K562 (cell line): ENCODE measurements around the gene TRNT1. TPM values are rescaled to one million over a fixed set of nuclear protein-coding genes. Genes with fewer than 3 reads are reported as not detected.

Experiments
- ATAC-seq: fragments of 200-7000 bp; cut with Tn5 transposase; 3 replicates; pipeline ENCODE4 v1.9.1; 2020; ENCODE audit warnings: moderate library complexity
- BruUV-seq: library from RNA; stranded (reverse); fragments of 400-500 nt; replicated peaks from 2 replicates; lab custom pipeline; 2021; lab: Mats Ljungman, UMichigan
- CTCF ChIA-PET: fragments of 300-600 bp; formaldehyde crosslinking; extraction: SDS; loops from one replicate; lab custom pipeline; 2021; ENCODE audit warnings: low intra/inter-chr PET ratio; lab: Yijun Ruan, JAX
- POLR2A ChIA-PET: fragments of 300-600, 350-650 bp; sonication (Branson Sonifier 250); formaldehyde crosslinking; extraction: SDS; loops from one replicate; lab custom pipeline; 2021; ENCODE audit warnings: antibody characterized with exemption, inconsistent platforms; lab: Yijun Ruan, JAX
- DNase-seq, 4 experiments: peaks; one replicate each; pipeline versions ENCODE4 v3.0.0 to v3.0.0-alpha.2; 2011 to 2018; ENCODE audit warnings: low spot score in 3 of 4, mixed read lengths in 3 of 4; ENCODE audit errors: extremely low read depth in 1 of 4
- FAIRE-seq: peaks from 2 replicates; lab custom pipeline; 2011; peaks lifted over from hg19 to GRCh38; lab: Jason Lieb, UNC
- H2AFZ ChIP-seq: 2 replicates; pipeline ENCODE4 v1.6.0; 2011; ENCODE audit warnings: low read depth, low read length, control low read depth, inconsistent platforms
- H3K27ac ChIP-seq: fragments of 200-600 bp; 3 replicates; pipeline ENCODE4 v1.8.0; 2011; ENCODE audit warnings: low read depth, mild to moderate bottlenecking, control low read depth, inconsistent platforms, low read length, moderate library complexity, mixed read lengths; ENCODE audit errors: extremely low read depth
- H3K27me3 ChIP-seq, 2 experiments: fragments of 300-600 bp in 1 of 2; 2 replicates in 1 of 2; 3 replicates in 1 of 2; pipeline versions ENCODE4 v1.6.0 to v1.8.0; 2011; ENCODE audit warnings: inconsistent platforms in 2 of 2, low read length in 2 of 2, mild to moderate bottlenecking in 1 of 2, mixed read lengths in 1 of 2, moderate library complexity in 1 of 2; ENCODE audit not compliant: control insufficient read depth in 2 of 2, insufficient read depth in 2 of 2
- H3K36me3 ChIP-seq: fragments of 300-600 bp; 3 replicates; pipeline ENCODE4 v1.8.0; 2011; ENCODE audit warnings: mild to moderate bottlenecking, low read length, inconsistent platforms; ENCODE audit not compliant: control insufficient read depth, insufficient read depth
- H3K4me1 ChIP-seq, 2 experiments: fragments of 200-600 bp in 1 of 2; replicated peaks in 1 of 2; 2 replicates in 1 of 2; 3 replicates in 1 of 2; pipeline versions ENCODE4 v1.5.1 to v1.8.0; 2011; ENCODE audit warnings: inconsistent platforms in 2 of 2, low read length in 2 of 2, mild to moderate bottlenecking in 1 of 2, mixed read lengths in 1 of 2, moderate library complexity in 1 of 2; ENCODE audit not compliant: control insufficient read depth in 2 of 2, insufficient read depth in 2 of 2
- H3K4me2 ChIP-seq: 2 replicates; pipeline ENCODE4 v1.6.1; 2011; ENCODE audit warnings: low read length, control low read depth, inconsistent platforms, mixed read lengths; ENCODE audit not compliant: insufficient read depth
- H3K4me3 ChIP-seq: fragments of 200-600 bp; sonication (generic), shearing (Covaris generic); 2 replicates; pipeline ENCODE4 v1.5.1; 2016; ENCODE audit warnings: control low read depth, inconsistent platforms
- H3K79me2 ChIP-seq: fragments of 200-600 bp; 3 replicates; pipeline ENCODE4 v1.8.0; 2011; ENCODE audit warnings: low read length, inconsistent platforms; ENCODE audit not compliant: control insufficient read depth, insufficient read depth
- H3K9ac ChIP-seq, 2 experiments: 2 replicates each; pipeline versions ENCODE4 v1.6.0 to v1.6.1; 2011; ENCODE audit warnings: low read depth in 2 of 2, low read length in 2 of 2, control low read depth in 1 of 2, inconsistent platforms in 1 of 2, mild to moderate bottlenecking in 1 of 2, mixed read lengths in 1 of 2; ENCODE audit not compliant: insufficient read depth in 1 of 2
- H3K9me1 ChIP-seq: one replicate; pipeline ENCODE4 v1.6.0; 2011; ENCODE audit warnings: inconsistent platforms, mild to moderate bottlenecking, low read length, moderate library complexity; ENCODE audit not compliant: control insufficient read depth, insufficient read depth
- H3K9me3 ChIP-seq: replicated peaks from 2 replicates; pipeline ENCODE4 v1.5.1; 2011; ENCODE audit warnings: low read depth, low read length, inconsistent platforms; ENCODE audit not compliant: control insufficient read depth, insufficient read depth
- H4K20me1 ChIP-seq: replicated peaks from 2 replicates; pipeline ENCODE4 v1.6.1; 2011; ENCODE audit warnings: low read length, inconsistent platforms, mixed read lengths; ENCODE audit not compliant: control insufficient read depth, insufficient read depth
- C11orf30 ChIP-seq: fragments of 450-650 bp; IDR thresholded peaks from 2 replicates; pipeline ENCODE4 v1.6.1; 2016; ENCODE audit warnings: low read depth, mild to moderate bottlenecking
- STAT5A ChIP-seq: IDR thresholded peaks from 2 replicates; pipeline ENCODE4 v1.6.1; 2012; ENCODE audit warnings: low read length, inconsistent platforms, borderline replicate concordance
- ZNF695 ChIP-seq: fragments of 450-650 bp; formaldehyde crosslinking; IDR thresholded peaks from 2 replicates; pipeline ENCODE4 v1.4.0; 2020; ENCODE audit warnings: mild to moderate bottlenecking, moderate library complexity
- WGBS: fragments of 100-300 bp; shearing (Covaris generic); methylation state at CpG from one replicate; pipeline ENCODE4 v1.1.6; 2016; ENCODE audit warnings: low coverage, mixed read lengths; ENCODE audit not compliant: insufficient coverage; ENCODE audit errors: missing lambda C conversion rate; 5-methylcytosine and 5-hydroxymethylcytosine counted together
- in situ Hi-C: fragments of 300-500 bp; cut with MboI; formaldehyde crosslinking; loops from 4 replicates; pipeline ENCODE4 v1.15.0; 2018; ENCODE audit warnings: inconsistent platforms, mixed read lengths
- intact Hi-C: fragments of 100-400 bp; cut with micrococcal nuclease; formaldehyde crosslinking; loops from 2 replicates; pipeline ENCODE4 v1.14.2; 2022
- polyA plus RNA-seq, 8 experiments: library from polyadenylated mRNA; depleted of rRNA in 4 of 8; stranded (reverse) in 5 of 8; unstranded in 3 of 8; fragments of >200 nt; fragmentation: Nextera tagmentation in 2 of 8; fragmentation: Illumina TruSeq in 1 of 8; extraction: Ambion mirVana in 2 of 8; extraction: Trizol in 1 of 8; gene quantifications; 2 replicates each; pipeline versions ENCODE4 v1.2.1 to v1.2.3, GENCODE V29; 2011 to 2014; ENCODE audit warnings: inconsistent platforms in 1 of 8, missing spikeins in 1 of 8
- total RNA-seq, 7 experiments: library from RNA; depleted of rRNA in 6 of 7; stranded (reverse); fragments of >200 nt in 6 of 7; fragmentation: Illumina TruSeq in 2 of 7; extraction: Trizol in 2 of 7; gene quantifications; 2 replicates each; pipeline versions ENCODE4 v1.2.1 to v1.2.3, GENCODE V29; 2011 to 2021; ENCODE audit warnings: low replicate concordance in 1 of 7
- TF ChIP-seq, protein P1 (sequence below), 2 experiments: fragments of 450-650 bp; IDR thresholded peaks; 2 replicates each; pipeline ENCODE4 v1.6.1; 2016; ENCODE audit warnings: mild to moderate bottlenecking in 2 of 2, borderline replicate concordance in 1 of 2, low read depth in 1 of 2, moderate library complexity in 1 of 2
- TF ChIP-seq, protein P2 (sequence below): fragments of 200-800 bp; sonication (Bioruptor generic); IDR thresholded peaks from 2 replicates; pipeline ENCODE4 v1.6.1; 2016; ENCODE audit warnings: missing genetic modification characterization, missing compliant biosample characterization

TRNT1 gene
- total and polyA plus RNA-seq, 9 of the 15 experiments (the other 6 are each of a cell fraction or from before 2014, with no cell fraction given) = 38.1 to 58.2 (median 47.4) TPM

- no peak overlapping the region for H3K27ac ChIP-seq
- no peak overlapping the region for H2AFZ ChIP-seq
- POLR2A ChIA-PET = interaction anchor here (0.6 to 1.0 kb wide), 2 partner anchors 9 to 43 kb away, joined by 3 read pairs; no protein-coding TSS in a partner anchor
- H3K36me3 ChIP-seq = peaks cover 58% of the 10 kb centered on the region
- ATAC-seq (no peak), FAIRE-seq (no peak), DNase-seq (no peak)
- H3K4me3 ChIP-seq = no peak overlapping the region
- in situ Hi-C loops = no loop called here
- BruUV-seq = no TSS peak
- CTCF ChIA-PET = no interaction called here
- no peaks in the 10 kb centered on the region for H3K27me3 ChIP-seq
- no peak overlapping the region for H3K4me2 ChIP-seq
- no peaks in the 10 kb centered on the region for H3K9me3 ChIP-seq
- intact Hi-C loops = loop anchor here (10.0 kb wide), 1 partner anchor 138 kb away; no protein-coding TSS in a partner anchor
- peaks cover 0 to under 1% of the 10 kb centered on the region in 2 experiments; a peak in 1 of 5 replicates for H3K4me1 ChIP-seq
- no peaks in the 10 kb centered on the region for H3K9me1 ChIP-seq
- H3K9ac ChIP-seq = no peak overlapping the region
- peaks cover 20% of the 10 kb centered on the region for H3K79me2 ChIP-seq
- no peaks in the 10 kb centered on the region for H4K20me1 ChIP-seq
- 69% methylated on average over 1 of the region's 1 CpG for WGBS
- TF ChIP-seq, protein P1, sequence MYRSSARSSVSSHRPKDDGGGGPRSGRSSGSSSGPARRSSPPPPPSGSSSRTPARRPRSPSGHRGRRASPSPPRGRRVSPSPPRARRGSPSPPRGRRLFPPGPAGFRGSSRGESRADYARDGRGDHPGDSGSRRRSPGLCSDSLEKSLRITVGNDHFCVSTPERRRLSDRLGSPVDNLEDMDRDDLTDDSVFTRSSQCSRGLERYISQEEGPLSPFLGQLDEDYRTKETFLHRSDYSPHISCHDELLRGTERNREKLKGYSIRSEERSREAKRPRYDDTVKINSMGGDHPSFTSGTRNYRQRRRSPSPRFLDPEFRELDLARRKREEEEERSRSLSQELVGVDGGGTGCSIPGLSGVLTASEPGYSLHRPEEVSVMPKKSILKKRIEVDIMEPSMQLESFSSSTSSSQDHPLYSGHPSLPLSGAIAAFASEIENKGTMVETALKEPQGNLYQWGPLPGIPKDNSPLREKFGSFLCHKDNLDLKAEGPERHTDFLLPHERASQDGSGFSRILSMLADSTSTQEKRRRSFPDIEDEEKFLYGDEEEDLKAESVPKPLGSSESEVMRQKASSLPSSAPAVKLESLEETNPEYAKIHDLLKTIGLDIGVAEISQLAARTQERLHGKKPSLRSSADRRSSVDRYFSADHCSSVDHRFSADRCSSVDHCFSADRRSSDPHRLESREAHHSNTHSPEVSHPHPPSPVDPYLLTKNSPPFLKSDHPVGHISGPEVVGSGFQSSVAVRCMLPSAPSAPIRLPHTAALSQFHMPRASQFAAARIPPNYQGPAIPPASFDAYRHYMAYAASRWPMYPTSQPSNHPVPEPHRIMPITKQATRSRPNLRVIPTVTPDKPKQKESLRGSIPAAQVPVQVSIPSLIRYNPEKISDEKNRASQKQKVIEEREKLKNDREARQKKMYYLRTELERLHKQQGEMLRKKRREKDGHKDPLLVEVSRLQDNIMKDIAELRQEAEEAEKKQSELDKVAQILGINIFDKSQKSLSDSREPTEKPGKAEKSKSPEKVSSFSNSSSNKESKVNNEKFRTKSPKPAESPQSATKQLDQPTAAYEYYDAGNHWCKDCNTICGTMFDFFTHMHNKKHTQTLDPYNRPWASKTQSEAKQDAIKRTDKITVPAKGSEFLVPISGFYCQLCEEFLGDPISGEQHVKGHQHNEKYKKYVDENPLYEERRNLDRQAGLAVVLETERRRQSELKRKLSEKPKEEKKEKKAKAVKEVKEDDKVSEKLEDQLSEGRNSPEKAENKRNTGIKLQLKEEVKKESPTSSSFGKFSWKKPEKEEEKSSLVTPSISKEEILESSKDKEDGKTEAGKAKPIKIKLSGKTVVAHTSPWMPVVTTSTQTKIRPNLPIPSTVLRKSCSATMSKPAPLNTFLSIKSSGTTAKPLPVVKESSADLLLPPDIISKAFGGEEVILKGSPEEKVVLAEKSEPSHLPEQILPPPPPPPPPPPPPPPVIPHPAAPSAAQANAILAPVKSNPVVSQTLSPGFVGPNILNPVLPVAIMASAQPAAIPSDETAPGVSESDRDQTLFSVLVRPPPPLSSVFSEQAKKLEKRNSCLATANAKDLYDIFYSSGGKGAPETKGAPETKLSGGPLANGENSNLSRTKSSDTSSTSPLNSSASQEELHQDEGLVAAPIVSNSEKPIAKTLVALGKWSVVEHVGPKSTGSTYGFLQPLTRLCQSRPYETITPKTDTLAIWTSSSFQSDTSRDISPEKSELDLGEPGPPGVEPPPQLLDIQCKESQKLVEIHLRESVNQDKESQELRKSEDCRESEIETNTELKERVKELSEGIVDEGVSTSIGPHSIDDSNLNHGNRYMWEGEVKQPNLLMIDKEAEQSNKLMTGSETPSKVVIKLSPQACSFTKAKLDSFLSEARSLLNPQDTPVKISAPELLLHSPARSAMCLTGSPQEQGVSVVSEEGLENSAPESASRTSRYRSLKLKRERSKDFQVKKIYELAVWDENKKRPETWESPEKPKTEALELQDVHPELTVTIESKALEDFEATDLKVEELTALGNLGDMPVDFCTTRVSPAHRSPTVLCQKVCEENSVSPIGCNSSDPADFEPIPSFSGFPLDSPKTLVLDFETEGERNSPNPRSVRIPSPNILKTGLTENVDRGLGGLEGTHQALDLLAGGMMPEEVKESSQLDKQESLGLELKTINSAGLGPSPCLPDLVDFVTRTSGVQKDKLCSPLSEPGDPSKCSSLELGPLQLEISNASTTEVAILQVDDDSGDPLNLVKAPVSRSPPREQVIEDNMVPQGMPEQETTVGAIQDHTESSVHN (IDR thresholded peaks at IDR 0.05; ENCODE audit: borderline replicate concordance in 1 of 2, low read depth in 1 of 2) = no peak
- TF ChIP-seq ZNF695 (CRISPR knock-in tag) = no peak
- TF ChIP-seq STAT5A = no peak
- no peak for TF ChIP-seq C11orf30
- TF ChIP-seq, protein P2, sequence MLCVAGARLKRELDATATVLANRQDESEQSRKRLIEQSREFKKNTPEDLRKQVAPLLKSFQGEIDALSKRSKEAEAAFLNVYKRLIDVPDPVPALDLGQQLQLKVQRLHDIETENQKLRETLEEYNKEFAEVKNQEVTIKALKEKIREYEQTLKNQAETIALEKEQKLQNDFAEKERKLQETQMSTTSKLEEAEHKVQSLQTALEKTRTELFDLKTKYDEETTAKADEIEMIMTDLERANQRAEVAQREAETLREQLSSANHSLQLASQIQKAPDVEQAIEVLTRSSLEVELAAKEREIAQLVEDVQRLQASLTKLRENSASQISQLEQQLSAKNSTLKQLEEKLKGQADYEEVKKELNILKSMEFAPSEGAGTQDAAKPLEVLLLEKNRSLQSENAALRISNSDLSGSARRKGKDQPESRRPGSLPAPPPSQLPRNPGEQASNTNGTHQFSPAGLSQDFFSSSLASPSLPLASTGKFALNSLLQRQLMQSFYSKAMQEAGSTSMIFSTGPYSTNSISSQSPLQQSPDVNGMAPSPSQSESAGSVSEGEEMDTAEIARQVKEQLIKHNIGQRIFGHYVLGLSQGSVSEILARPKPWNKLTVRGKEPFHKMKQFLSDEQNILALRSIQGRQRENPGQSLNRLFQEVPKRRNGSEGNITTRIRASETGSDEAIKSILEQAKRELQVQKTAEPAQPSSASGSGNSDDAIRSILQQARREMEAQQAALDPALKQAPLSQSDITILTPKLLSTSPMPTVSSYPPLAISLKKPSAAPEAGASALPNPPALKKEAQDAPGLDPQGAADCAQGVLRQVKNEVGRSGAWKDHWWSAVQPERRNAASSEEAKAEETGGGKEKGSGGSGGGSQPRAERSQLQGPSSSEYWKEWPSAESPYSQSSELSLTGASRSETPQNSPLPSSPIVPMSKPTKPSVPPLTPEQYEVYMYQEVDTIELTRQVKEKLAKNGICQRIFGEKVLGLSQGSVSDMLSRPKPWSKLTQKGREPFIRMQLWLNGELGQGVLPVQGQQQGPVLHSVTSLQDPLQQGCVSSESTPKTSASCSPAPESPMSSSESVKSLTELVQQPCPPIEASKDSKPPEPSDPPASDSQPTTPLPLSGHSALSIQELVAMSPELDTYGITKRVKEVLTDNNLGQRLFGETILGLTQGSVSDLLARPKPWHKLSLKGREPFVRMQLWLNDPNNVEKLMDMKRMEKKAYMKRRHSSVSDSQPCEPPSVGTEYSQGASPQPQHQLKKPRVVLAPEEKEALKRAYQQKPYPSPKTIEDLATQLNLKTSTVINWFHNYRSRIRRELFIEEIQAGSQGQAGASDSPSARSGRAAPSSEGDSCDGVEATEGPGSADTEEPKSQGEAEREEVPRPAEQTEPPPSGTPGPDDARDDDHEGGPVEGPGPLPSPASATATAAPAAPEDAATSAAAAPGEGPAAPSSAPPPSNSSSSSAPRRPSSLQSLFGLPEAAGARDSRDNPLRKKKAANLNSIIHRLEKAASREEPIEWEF = no peak
Measured at GRCh38 chr3:3172627-3173026, 45.9 kb downstream of the TRNT1 start.
